ENCODE data around the gene ZNF423. TPM values are rescaled to one million over a fixed set of nuclear protein-coding genes. Genes with fewer than 3 reads are reported as not detected.

The ZNF423 gene
- total RNA-seq, 1 donor from 2014 or later, result 49.8 TPM

DNA sequence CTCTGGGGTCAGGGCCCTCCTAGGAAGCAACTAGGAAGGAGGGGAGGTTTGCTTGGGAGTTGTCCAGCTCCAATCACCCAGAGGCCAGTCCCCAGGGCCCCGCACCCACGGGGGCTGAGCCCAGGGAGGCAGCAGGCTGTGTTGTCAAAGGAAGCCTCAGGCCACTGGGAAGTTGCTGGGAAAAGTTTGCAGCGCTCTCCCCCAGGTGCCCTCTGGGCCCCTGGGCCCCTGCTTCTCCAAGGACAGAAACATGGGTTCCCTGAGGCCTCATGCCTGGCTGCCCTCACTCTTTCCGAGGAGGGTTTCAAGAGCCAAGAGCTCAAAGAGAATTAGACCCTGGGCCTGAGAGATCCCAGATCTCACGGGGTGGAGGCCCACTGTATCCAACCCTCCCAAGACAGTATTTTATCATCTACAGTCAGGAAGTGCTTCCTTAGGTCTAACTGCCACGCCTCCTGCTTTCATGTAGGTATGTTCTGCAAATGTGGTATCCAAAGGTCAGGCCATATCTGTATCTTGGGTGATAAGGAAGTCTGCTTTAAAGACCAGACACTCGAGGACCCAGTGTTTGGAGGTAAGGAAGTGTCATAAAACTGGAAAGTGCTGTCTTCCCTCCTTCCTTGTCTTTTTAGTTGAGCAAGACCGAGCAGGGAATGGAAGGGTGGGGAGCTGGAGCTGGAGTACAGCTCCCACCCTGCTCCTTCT, 44.2 kb upstream of the ZNF423 start:
- DNase-seq (ENCODE audit: low spot score, unreplicated experiment), result no peak
- TF ChIP-seq, protein P1, sequence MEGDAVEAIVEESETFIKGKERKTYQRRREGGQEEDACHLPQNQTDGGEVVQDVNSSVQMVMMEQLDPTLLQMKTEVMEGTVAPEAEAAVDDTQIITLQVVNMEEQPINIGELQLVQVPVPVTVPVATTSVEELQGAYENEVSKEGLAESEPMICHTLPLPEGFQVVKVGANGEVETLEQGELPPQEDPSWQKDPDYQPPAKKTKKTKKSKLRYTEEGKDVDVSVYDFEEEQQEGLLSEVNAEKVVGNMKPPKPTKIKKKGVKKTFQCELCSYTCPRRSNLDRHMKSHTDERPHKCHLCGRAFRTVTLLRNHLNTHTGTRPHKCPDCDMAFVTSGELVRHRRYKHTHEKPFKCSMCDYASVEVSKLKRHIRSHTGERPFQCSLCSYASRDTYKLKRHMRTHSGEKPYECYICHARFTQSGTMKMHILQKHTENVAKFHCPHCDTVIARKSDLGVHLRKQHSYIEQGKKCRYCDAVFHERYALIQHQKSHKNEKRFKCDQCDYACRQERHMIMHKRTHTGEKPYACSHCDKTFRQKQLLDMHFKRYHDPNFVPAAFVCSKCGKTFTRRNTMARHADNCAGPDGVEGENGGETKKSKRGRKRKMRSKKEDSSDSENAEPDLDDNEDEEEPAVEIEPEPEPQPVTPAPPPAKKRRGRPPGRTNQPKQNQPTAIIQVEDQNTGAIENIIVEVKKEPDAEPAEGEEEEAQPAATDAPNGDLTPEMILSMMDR (IDR thresholded peaks at IDR 0.05; ENCODE audit: unreplicated experiment), result no peak
- no peaks in the 10 kb centered on the region for H3K4me1 Mint-ChIP-seq (ENCODE audit: low read depth)
- H3K36me3 Mint-ChIP-seq (ENCODE audit: insufficient read depth), result no peaks in the 10 kb centered on the region
- no peak overlapping the region for H3K4me3 Mint-ChIP-seq (ENCODE audit: low read depth)
- H3K9me3 Mint-ChIP-seq (ENCODE audit: low read depth), result no peaks in the 10 kb centered on the region
- no peak overlapping the region for H3K27ac Mint-ChIP-seq
- peaks cover 22% of the 10 kb centered on the region for H3K27me3 Mint-ChIP-seq

GRCh38 chr16:49896447-49896964, 40.6 kb upstream of the ZNF423 start:
- Mint-ChIP-seq H3K4me1 (ENCODE audit: low read depth) (no peaks in the 10 kb centered on the region), H3K9me3 (ENCODE audit: low read depth) (no peaks in the 10 kb centered on the region), H3K4me3 (ENCODE audit: low read depth) (no peak overlapping the region), H3K27me3 (peaks cover 22% of the 10 kb centered on the region), H3K27ac (no peak overlapping the region), H3K36me3 (ENCODE audit: insufficient read depth) (no peaks in the 10 kb centered on the region)
- TF ChIP-seq, protein P1 (IDR thresholded peaks at IDR 0.05; ENCODE audit: unreplicated experiment), result no peak
- DNase-seq (ENCODE audit: low spot score, unreplicated experiment), result no peak

- Mint-ChIP-seq H3K36me3 (ENCODE audit: insufficient read depth) (no peaks in the 10 kb centered on the region), H3K27me3 (peaks cover 7% of the 10 kb centered on the region), H3K9me3 (ENCODE audit: low read depth) (no peaks in the 10 kb centered on the region), H3K4me1 (ENCODE audit: low read depth) (peaks cover 2% of the 10 kb centered on the region), H3K27ac (no peak overlapping the region), H3K4me3 (ENCODE audit: low read depth) (no peak overlapping the region)
- no peak for DNase-seq (ENCODE audit: low spot score, unreplicated experiment)
- TF ChIP-seq, protein P1 (IDR thresholded peaks at IDR 0.05; ENCODE audit: unreplicated experiment), result peak; percentile 38
These were observed 35.0 kb upstream of the ZNF423 start for GRCh38 chr16:49890876-49891275.

DNA sequence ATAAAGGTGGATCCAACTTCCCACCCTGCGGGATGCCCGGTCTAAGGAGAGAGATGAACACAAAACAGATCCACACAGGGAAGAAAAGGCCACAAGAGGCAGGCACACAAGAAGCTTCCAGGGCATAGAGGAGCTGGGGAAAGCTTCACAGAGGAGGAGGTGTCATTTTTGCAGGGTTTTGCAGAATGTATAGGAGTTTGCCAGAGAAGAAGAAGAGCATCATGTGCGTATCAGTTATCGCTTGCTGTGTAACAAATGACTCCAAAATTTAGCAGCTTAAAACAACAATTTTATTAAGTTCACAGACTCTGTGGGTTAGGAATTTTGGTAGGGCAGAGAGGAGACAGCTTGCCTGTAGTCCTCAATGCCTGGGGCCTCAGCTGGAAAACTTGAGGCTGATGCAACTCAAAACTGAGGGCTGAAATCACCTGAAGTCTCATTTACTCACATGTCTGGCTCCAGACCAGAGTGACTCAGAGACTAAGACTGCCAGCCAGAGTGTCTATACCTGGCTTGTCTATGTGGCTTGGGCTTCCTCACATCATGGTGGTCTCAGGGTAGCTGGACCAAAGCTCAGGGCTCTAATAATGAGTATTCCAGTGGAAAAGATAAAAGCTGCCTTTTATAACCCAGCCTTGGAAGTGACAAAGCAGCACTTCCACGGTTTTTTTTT, 33.9 kb upstream of the ZNF423 start:
- no peaks in the 10 kb centered on the region for H3K36me3 Mint-ChIP-seq (ENCODE audit: insufficient read depth)
- H3K27me3 Mint-ChIP-seq, result peaks cover 7% of the 10 kb centered on the region
- TF ChIP-seq, protein P1 (IDR thresholded peaks at IDR 0.05; ENCODE audit: unreplicated experiment), result no peak
- H3K4me3 Mint-ChIP-seq (ENCODE audit: low read depth), result no peak overlapping the region
- H3K9me3 Mint-ChIP-seq (ENCODE audit: low read depth), result no peaks in the 10 kb centered on the region
- no peak for DNase-seq (ENCODE audit: low spot score, unreplicated experiment)
- no peak overlapping the region for H3K27ac Mint-ChIP-seq
- peaks cover 2% of the 10 kb centered on the region for H3K4me1 Mint-ChIP-seq (ENCODE audit: low read depth)

DNA sequence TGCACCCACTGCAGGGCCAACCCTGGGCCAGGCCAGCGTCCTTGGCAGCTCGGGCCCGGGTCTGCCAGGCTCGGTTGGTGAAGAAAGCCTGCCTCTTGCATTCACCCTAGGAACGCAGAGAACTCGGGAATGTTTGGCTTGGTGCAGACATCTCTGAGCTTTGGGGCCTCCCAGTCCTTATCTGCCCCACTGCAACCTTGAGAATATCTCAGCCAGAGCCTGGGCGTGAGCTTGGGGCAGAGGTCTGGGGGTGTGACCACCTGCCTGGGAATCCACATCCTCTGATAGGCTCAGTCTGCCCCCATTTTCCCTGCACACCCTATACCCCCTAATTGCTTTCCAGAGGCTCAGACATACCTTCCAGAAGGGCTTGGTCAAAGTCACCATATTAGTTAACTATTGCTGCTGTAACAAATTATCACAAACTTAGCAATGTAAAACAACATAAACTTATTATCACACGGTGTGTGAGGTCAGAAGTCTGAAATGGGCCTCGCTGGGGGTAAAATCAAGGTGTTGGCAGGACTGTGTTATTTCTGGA, 30.7 kb upstream of the ZNF423 start:
- H3K36me3 Mint-ChIP-seq (ENCODE audit: insufficient read depth), result no peaks in the 10 kb centered on the region
- H3K9me3 Mint-ChIP-seq (ENCODE audit: low read depth), result no peaks in the 10 kb centered on the region
- peaks cover 3% of the 10 kb centered on the region for H3K27me3 Mint-ChIP-seq
- H3K4me1 Mint-ChIP-seq (ENCODE audit: low read depth), result peaks cover 13% of the 10 kb centered on the region
- H3K4me3 Mint-ChIP-seq (ENCODE audit: low read depth), result no peak overlapping the region
- no peak overlapping the region for H3K27ac Mint-ChIP-seq
- TF ChIP-seq, protein P1 (IDR thresholded peaks at IDR 0.05; ENCODE audit: unreplicated experiment), result no peak
- DNase-seq (ENCODE audit: low spot score, unreplicated experiment), result no peak
